Ectodermal cell (in vitro differentiated cells): ENCODE data around the gene XRN2.

ENCODE experiments used
- H3K27ac ChIP-seq: 2 replicates; pipeline ENCODE4 v1.7.0; 2013; ENCODE audit warnings: mild to moderate bottlenecking, low read depth, low read length; ENCODE audit not compliant: insufficient read depth, poor library complexity, severe bottlenecking
- H3K27me3 ChIP-seq: 2 replicates; pipeline ENCODE4 v1.7.0; 2013; ENCODE audit warnings: mild to moderate bottlenecking, low read length; ENCODE audit not compliant: insufficient read depth, control insufficient read depth, poor library complexity, severe bottlenecking
- H3K36me3 ChIP-seq: one replicate; pipeline ENCODE4 v1.7.0; 2013; ENCODE audit warnings: low read length; ENCODE audit not compliant: control insufficient read depth, insufficient read depth
- H3K4me1 ChIP-seq: one replicate; pipeline ENCODE4 v1.7.0; 2013; ENCODE audit warnings: low read length; ENCODE audit not compliant: control insufficient read depth, insufficient read depth
- H3K4me3 ChIP-seq: 2 replicates; pipeline ENCODE4 v1.7.0; 2013; ENCODE audit warnings: low read depth, low read length, control low read depth; ENCODE audit not compliant: insufficient read depth
- H3K9me3 ChIP-seq: 2 replicates; pipeline ENCODE4 v1.7.0; 2013; ENCODE audit warnings: mild to moderate bottlenecking, low read length, moderate library complexity; ENCODE audit not compliant: control insufficient read depth
- WGBS, 2 experiments: methylation state at CpG; one replicate each; pipeline ENCODE4 v1.1.7; 2013; ENCODE audit warnings: missing lambda C conversion rate in 2 of 2; 5-methylcytosine and 5-hydroxymethylcytosine counted together

XRN2 gene

GRCh38 chr20:21322921-21323331 is 19.8 kb downstream of the XRN2 start:
- H3K4me3 ChIP-seq: no peak overlapping the region
- H3K27ac ChIP-seq: no peak overlapping the region
- no peaks in the 10 kb centered on the region for H3K36me3 ChIP-seq
- peaks cover 5% of the 10 kb centered on the region for H3K4me1 ChIP-seq
- H3K27me3 ChIP-seq: no peaks in the 10 kb centered on the region
- 98% methylated on average over 3 of the region's 3 CpGs for WGBS, 2 experiments
- H3K9me3 ChIP-seq: no peaks in the 10 kb centered on the region

GRCh38 chr20:21323640-21324039 is 20.5 kb downstream of the XRN2 start:
- Histone ChIP-seq H3K36me3 (peaks cover 3% of the 10 kb centered on the region), H3K9me3 (no peaks in the 10 kb centered on the region), H3K27me3 (no peaks in the 10 kb centered on the region), H3K27ac (no peak overlapping the region), H3K4me3 (no peak overlapping the region), H3K4me1 (peaks cover 5% of the 10 kb centered on the region)
- 86 to 92% methylated on average over 2 to 3 of the region's 3 CpGs for WGBS, 2 experiments

GRCh38 chr20:21324126-21324525 is 21.0 kb downstream of the XRN2 start:
- no peaks in the 10 kb centered on the region for H3K27me3 ChIP-seq

GRCh38 chr20:21325296-21325695 is 22.2 kb downstream of the XRN2 start:
- WGBS, 2 experiments: 95 to 96% methylated on average over 1 of the region's 1 CpG
- Histone ChIP-seq H3K4me3 (no peak overlapping the region), H3K36me3 (peaks cover 5% of the 10 kb centered on the region), H3K9me3 (no peaks in the 10 kb centered on the region), H3K27ac (no peak overlapping the region), H3K4me1 (peaks cover 5% of the 10 kb centered on the region), H3K27me3 (no peaks in the 10 kb centered on the region)

More at GRCh38 chr20:21324126-21324525, 21.0 kb downstream of the XRN2 start:
- H3K4me3 ChIP-seq: no peak overlapping the region
- H3K27ac ChIP-seq: no peak overlapping the region
- peaks cover 5% of the 10 kb centered on the region for H3K4me1 ChIP-seq
- H3K36me3 ChIP-seq: peaks cover 5% of the 10 kb centered on the region
- 72 to 82% methylated on average over 1 of the region's 2 CpGs for WGBS, 2 experiments
- H3K9me3 ChIP-seq: no peaks in the 10 kb centered on the region

GRCh38 chr20:21326700-21327099 is 23.6 kb downstream of the XRN2 start:
- whole genome bisulfite sequencing, 2 experiments: 67 to 83% methylated on average over 1 of the region's 1 CpG
- Histone ChIP-seq H3K27me3 (no peaks in the 10 kb centered on the region), H3K4me1 (peaks cover 5% of the 10 kb centered on the region), H3K9me3 (no peaks in the 10 kb centered on the region), H3K36me3 (peaks cover 8% of the 10 kb centered on the region), H3K4me3 (no peak overlapping the region), H3K27ac (no peak overlapping the region)

- WGBS, 2 experiments: 94 to 99% methylated on average over 2 of the region's 2 CpGs
- Histone ChIP-seq H3K4me1 (no peaks in the 10 kb centered on the region), H3K4me3 (no peak overlapping the region), H3K27me3 (no peaks in the 10 kb centered on the region), H3K27ac (no peak overlapping the region), H3K9me3 (no peaks in the 10 kb centered on the region), H3K36me3 (peaks cover 36% of the 10 kb centered on the region)
These were observed 33.5 kb downstream of the XRN2 start for GRCh38 chr20:21336455-21337151.

GRCh38 chr20:21338291-21338690 is 35.2 kb downstream of the XRN2 start:
- Histone ChIP-seq H3K27me3 (no peaks in the 10 kb centered on the region), H3K36me3 (peaks cover 28% of the 10 kb centered on the region), H3K27ac (no peak overlapping the region), H3K9me3 (no peaks in the 10 kb centered on the region), H3K4me1 (no peaks in the 10 kb centered on the region), H3K4me3 (no peak overlapping the region)
- 89 to 97% methylated on average over 2 to 4 of the region's 4 CpGs for WGBS, 2 experiments

- Histone ChIP-seq H3K9me3 (no peaks in the 10 kb centered on the region), H3K4me3 (no peak overlapping the region), H3K27me3 (no peaks in the 10 kb centered on the region), H3K36me3 (peaks cover 31% of the 10 kb centered on the region), H3K4me1 (no peaks in the 10 kb centered on the region), H3K27ac (no peak overlapping the region)
- WGBS, 2 experiments: 90 to 94% methylated on average over 3 of the region's 3 CpGs
These were observed 36.4 kb downstream of the XRN2 start for GRCh38 chr20:21339499-21339898.

GRCh38 chr20:21340991-21341697 is 38.0 kb downstream of the XRN2 start:
- 37 to 46% methylated on average over 3 of the region's 3 CpGs for whole genome bisulfite sequencing, 2 experiments
- no peak overlapping the region for H3K27ac ChIP-seq
- H3K9me3 ChIP-seq: no peaks in the 10 kb centered on the region
- H3K4me3 ChIP-seq: no peak overlapping the region
- H3K27me3 ChIP-seq: no peaks in the 10 kb centered on the region
- no peaks in the 10 kb centered on the region for H3K4me1 ChIP-seq
- H3K36me3 ChIP-seq: peaks cover 42% of the 10 kb centered on the region

- Histone ChIP-seq H3K27me3 (no peaks in the 10 kb centered on the region), H3K9me3 (no peaks in the 10 kb centered on the region), H3K4me1 (no peaks in the 10 kb centered on the region), H3K36me3 (peaks cover 35% of the 10 kb centered on the region), H3K27ac (no peak overlapping the region), H3K4me3 (no peak overlapping the region)
- 96 to 100% methylated on average over 1 to 2 of the region's 4 CpGs for WGBS, 2 experiments
These were observed 39.7 kb downstream of the XRN2 start for GRCh38 chr20:21342656-21343345.
